HG02759 (cell line): Measurements from ENCODE around the gene SCGB1D4.
"Not testable (repeated sequence)": the region's sequence is repeated elsewhere in the genome, so short reads cannot be mapped to it uniquely, and the experiment has no call there.

Source experiments
- ATAC-seq: cut with Tn5 transposase; IDR thresholded peaks from one replicate; pipeline ENCODE4 v1.9.1; 2021; ENCODE audit warnings: mild to moderate bottlenecking, moderate library complexity; ENCODE audit not compliant: unreplicated experiment

SCGB1D4 gene

GRCh38 chr11:62298975-62299374, at the start of gene SCGB1D4:
SCGB1D4 (minus strand) TSS chr11:62299075; CDS start chr11:62299010, 65 bp downstream.
- no peak for ATAC-seq

GRCh38 chr11:62345861-62346260, 47.0 kb upstream of the SCGB1D4 start:
- ATAC-seq = no peak

- no peak for ATAC-seq
Observed at GRCh38 chr11:62344210-62344609, 45.3 kb upstream of the SCGB1D4 start.

DNA sequence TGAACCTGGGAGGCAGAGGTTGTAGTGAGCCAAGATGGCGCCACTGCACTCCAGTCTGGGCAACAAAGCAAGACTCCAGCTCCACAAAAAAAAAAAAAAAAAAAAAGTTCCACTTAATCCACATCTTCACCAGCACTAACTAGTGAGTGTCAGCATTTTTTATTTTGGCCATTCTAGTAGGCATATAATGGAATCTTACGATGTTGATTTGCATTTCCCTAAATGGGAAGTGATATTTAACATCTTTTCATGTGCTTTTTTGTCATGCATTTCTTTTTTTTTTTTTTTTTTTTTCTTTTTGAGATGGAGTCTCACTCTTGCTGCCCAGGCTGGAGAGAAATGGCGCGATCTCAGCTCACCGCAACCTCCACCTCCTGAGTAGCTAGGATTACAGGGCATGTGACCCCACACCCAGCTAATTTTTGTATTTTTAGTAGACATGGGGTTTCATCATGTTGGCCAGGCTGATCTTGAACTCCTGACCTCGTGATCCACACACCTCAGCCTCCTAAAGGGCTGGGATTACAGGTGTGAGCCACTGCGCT, 44.8 kb upstream of the SCGB1D4 start:
- ATAC-seq = not testable (repeated sequence)

DNA sequence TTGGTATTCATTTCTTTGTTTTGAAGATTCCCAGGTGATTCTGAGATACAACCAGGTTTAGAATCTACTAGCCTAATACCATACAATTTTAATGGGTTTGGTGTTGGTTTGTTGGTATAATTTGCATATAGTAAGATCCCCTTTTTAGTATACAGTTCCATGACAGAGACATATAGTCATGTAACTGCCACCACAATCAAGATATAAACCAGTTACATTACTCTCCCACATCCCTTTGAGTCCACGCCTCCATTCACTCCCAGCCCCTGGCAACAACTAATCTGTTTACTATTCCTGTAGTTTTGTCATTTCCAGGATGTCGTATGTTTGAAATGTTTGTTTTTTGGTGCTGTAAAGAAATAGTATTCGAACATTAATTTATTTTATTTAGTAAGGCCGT, 42.7 kb upstream of the SCGB1D4 start:
- no peak for ATAC-seq

GRCh38 chr11:62340269-62340901, 41.5 kb upstream of the SCGB1D4 start:
- ATAC-seq = no peak

DNA sequence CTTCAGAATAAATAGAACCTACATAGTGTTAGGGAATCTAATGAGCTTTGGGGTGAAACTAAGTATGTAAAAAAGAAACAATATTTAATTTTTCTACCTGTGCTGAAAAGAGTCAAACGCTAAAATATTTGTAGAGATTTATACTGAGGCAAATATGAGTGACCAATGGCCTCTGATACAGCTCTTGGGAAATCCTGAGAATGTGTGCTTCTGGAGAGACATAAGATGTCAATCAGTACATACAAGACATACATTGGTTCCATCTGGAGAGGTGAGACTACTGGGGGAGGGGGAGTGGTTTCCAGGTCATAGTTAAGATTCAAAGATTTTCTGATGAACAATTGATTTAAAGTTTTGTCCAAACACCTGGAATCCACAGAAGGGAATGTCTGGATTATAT, 39.3 kb upstream of the SCGB1D4 start:
- ATAC-seq = no peak

DNA sequence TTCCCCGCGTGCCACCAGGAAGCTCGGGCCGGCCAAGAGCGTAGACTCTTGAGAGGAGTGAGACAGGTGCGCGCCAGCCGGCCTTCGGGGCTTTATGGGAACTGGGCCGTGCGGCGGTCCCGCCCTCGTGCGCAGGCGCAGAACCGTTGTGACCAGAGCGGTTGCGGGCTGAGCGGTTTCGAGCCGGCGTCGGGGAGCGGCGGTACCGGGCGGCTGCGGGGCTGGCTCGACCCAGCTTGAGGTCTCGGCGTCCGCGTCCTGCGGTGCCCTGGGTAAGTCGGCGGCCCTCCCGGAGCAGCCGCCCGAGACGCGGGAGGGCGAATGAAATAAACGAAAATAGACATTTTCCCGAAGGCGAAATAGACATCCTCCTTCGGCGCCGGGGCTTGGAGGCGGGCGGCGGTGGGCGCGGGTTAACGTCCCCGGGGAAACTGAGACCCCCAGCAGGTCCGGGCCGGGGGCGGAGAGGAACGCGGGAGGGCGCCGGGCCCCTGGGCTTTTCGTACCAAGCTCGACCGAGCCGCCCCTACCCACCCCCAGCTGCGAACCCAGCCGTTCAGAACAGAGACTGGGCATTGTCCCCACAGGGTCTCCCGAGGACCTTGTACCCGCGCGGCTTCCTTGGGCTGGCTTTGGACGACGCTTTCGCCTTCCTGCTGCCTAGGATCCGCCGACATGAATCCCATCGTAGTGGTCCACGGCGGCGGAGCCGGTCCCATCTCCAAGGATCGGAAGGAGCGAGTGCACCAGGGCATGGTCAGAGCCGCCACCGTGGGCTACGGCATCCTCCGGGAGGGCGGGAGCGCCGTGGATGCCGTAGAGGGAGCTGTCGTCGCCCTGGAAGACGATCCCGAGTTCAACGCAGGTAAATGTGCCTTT, 38.7 kb upstream of the SCGB1D4 start, which contains the start of gene ASRGL1:
Gene ASRGL1 (plus strand): TSS at position 146 of the 879 bp plus-strand sequence. CDS start 530 bp downstream, at position 676.
- peak; percentile 84 for ATAC-seq

DNA sequence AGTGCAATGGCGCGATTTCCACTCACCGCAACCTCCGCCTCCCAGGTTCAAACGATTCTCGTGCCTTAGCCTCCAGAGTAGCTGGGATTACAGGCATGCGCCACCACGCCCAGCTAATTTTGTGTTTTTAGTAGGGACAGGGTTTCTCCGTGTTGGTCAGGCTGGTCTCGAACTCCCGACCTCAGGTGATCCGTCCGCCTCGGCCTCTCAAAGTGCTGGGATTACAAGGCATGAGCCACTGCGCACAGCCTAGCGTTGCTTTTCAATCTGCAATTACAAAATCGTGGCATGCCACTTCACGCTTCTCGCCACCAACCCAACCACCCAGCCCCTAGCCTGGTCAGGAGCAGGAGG, 38.1 kb upstream of the SCGB1D4 start:
- not testable (repeated sequence) for ATAC-seq

- no peak for ATAC-seq
Observed at GRCh38 chr11:62333768-62334167, 34.9 kb upstream of the SCGB1D4 start.

GRCh38 chr11:62331264-62331663, 32.4 kb upstream of the SCGB1D4 start:
- not testable (repeated sequence) for ATAC-seq

GRCh38 chr11:62327541-62327940, 28.7 kb upstream of the SCGB1D4 start:
- ATAC-seq = not testable (repeated sequence)

- ATAC-seq = not testable (repeated sequence)
Observed at GRCh38 chr11:62326719-62327118, 27.8 kb upstream of the SCGB1D4 start.

DNA sequence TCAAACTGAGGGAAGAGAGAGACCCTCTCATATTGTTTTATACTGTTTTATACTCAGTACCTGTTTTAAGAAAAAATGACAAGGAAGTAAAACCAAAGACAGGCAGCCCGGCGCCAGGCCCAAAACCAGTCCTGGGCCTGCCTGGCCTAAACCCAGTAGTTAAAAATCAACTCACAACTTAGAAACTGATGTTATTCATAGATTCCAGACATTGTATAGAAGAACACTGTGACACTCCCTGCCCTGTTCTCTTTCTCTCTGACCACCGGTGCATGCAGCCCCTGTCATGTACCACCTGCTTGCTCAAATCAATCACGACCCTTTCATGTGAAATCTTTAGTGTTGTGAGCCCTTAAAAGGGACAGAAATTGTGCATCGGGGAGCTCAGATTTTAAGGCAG, 26.9 kb upstream of the SCGB1D4 start:
- not testable (repeated sequence) for ATAC-seq

- ATAC-seq = no peak
Observed at GRCh38 chr11:62324731-62325556, 26.1 kb upstream of the SCGB1D4 start.

GRCh38 chr11:62322524-62322923, 23.6 kb upstream of the SCGB1D4 start:
- ATAC-seq = no peak

DNA sequence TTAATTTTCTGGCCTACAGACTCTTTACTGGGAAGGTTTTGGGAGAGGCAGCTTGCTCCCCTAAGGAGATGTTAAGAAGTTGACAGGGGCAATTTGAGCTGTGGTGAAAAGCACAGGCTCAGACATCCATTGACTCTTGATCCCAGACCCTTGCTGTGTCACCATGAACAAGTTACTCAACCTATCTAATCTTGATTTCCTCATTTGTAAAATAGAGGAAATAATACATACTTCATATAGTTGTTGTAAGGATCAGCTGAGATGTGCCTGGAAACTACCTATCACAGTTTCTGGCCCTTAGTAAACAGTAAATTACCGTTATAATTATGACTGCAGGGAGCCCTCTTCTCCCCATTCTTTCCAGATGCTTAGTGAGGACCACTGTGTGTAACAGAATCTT, 16.6 kb upstream of the SCGB1D4 start:
- no peak for ATAC-seq

DNA sequence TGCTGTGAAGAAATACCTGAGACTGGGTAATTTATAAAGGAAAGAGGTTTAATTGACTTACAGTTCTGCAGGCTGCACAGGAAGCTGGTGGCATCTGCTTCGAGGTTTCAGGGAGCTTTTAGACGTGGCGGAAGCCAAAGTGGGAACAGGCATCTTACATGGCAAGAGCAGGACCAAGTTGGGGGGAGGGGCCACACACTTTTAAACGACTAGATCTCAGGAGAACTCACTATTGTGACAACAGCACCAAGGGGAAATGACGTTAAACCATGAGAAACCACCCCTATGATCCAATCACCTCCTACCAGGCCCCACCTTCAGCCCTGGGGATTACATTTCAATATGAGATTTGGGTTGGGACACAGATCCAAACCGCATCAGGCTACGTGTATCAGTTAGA, 11.1 kb upstream of the SCGB1D4 start:
- no peak for ATAC-seq

- ATAC-seq = no peak
Observed at GRCh38 chr11:62307950-62308349, 9.1 kb upstream of the SCGB1D4 start.

GRCh38 chr11:62306227-62306626, 7.4 kb upstream of the SCGB1D4 start:
- no peak for ATAC-seq

DNA sequence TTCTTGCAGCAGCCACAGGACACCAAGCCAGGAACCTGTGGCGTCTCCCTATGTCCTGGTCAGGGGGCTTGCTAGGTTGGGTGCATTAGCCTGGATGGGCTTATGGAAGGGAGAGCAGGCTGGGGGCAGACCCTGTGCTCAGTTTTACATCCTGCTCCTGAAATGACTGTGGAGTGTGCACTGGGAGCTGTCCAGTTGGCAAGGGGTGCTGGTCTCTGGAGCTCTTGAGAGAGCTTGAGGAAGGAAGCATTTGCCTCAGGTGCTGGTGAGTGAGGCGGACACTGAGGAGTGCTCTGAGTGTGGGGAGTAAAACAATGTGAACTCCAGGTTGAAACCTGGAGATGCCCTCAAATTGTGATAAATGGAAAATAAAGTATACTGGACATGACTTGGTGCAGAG, 3.4 kb downstream of the SCGB1D4 start:
- no peak for ATAC-seq
